DMS79 (cell line): Measurements from ENCODE around the gene ZSWIM4.

Experiments
- DNase-seq: peaks from one replicate; lab custom pipeline; 2025; lab: John Stamatoyannopoulos, UW

Gene ZSWIM4

DNA sequence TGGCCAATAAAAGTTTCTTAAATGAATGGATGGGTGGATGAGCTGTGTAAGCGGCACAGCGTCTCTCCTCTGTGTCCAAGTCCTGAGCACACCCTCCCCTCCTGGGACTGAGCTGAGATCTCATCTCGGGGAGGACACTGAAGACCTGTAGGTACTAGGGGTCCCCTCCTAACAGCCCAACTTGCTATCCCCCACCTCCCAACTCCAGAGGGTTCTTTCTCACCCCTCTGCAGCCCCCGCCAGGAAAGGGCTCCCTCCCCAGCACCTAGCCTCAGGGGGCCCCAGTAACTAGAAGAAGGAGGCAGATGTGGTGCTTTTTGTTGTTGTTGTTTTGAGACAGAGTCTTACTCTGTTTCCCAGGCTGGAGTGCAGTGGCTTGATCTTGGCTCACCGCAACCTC lies 80.6 kb downstream of the ZSWIM4 start:
- no peak for DNase-seq

DNA sequence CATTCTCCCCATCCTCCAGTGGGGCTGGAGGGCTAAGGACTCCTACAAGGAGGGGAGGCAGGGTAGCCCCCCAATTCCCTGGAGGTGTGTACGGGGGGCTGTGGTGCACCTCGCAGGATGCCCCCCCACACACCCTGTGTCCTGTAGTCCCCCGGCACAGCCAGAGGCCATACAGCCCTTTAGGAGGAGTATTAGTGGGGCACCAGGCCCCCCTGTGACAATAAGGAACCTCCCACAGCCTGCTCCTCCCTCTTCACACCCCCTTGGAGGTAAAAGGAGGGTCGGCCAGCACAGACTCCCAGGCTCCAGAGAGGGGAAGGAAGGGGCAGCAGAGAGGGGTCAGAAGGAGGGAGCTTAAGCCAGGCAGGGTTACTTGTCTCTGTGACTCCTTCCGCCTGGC lies 81.6 kb downstream of the ZSWIM4 start, which contains the start of gene NANOS3:
Gene NANOS3, plus strand, starts transcription at position 301 of the 400 bp plus-strand sequence. CDS start 115 bp downstream, outside the sequence.
- no peak for DNase-seq

DNA sequence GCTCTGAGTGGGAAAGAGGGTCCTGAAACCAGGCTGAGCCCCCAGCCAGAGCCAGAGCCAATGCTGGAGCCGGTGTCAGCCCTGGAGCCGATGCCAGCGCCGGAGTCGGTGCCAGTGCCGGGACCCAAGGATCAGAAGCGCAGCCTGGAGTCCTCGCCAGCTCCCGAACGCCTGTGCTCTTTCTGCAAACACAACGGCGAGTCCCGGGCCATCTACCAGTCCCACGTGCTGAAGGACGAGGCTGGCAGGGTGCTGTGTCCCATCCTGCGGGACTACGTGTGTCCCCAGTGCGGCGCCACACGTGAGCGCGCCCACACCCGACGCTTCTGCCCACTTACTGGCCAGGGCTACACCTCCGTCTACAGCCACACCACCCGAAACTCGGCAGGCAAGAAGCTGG lies 82.1 kb downstream of the ZSWIM4 start:
- no peak for DNase-seq

DNA sequence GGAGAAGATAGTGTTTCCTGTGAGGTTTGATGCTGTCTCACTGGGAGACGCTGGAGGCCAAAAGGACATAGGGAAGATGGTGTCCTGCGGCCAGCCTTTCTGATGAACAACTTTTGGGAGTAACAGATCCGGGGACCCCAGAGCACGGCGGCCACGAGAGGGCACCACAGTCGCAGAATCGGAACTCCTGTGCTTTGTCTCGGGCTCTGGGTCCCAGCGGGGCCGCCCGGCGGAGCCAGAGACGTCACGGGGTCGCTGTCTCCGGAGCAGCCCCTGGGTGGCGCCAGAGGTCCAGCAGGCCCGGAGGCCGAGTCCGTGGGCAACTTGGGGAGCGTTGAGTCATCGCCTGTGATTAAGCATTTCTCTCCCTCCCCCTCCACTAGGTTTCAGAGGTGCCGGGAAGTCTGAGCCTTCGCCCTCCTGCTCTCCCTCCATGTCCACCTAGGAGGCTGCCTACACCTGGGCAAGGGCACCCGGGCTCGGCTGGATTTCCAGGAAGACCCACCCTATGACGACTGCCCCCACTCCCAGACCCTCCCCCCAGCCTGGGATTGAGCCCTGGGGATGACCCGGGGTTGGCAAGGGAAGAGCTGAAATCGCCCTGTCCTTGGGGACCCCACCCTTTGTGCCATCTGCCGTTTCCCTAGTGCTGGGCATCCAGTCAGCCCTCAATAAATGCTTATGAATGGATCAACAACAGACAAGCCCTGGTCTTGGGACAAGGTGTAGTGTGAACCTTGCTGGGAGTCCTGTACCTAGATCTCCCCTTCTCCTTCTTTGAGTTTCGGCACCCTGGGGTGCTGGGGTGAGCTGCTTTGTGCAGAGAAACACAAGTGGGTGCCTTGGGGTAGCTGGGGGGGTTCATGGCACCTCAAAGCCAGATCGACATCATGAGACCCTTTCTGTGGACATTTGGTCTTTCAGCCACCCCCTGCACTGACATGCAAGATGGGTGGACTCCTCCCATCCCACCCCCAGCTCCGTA lies 85.1 kb downstream of the ZSWIM4 start:
- peak; percentile 84 for DNase-seq

DNA sequence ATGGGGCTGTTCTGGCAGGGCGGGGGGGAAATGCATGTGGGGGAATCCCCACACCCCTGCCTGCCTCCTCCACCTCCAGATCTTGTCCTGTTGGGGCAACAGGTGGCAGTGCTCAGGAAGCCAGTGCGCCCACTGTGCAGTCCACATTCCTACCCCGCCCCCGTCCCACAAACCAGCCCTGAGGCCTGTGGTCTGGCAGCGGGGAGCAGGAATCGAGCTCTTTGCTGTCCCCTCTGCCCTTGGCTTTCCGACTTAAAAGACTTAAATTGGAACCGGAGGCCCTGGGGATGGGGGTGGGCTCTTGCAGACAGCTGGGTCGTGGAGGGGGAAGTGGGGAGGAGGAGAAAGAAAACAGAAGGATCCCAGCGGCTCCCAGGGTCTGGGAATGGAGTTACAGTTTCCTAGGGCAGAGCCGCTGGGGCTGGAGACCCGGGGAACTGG lies 86.0 kb downstream of the ZSWIM4 start:
- DNase-seq, result no peak
